Endothelial cell of umbilical vein (primary cell): ENCODE measurements around the gene EFS. TPM values are rescaled to one million over a fixed set of nuclear protein-coding genes. Genes with fewer than 3 reads are reported as not detected.

Source experiments
- BruUV-seq: library from RNA; stranded (reverse); fragments of 400-500 nt; replicated peaks from 2 replicates; lab custom pipeline; 2021; lab: Mats Ljungman, UMichigan
- CTCF ChIA-PET: fragments of 300-600, 350-600 bp; sonication (Branson Sonifier 250); formaldehyde crosslinking; loops from one replicate; lab custom pipeline; 2021; ENCODE audit warnings: antibody characterized with exemption, inconsistent platforms; lab: Charles Lee
- POLR2A ChIA-PET: fragments of 300-600, 350-600 bp; sonication (Branson Sonifier 250); formaldehyde crosslinking; loops from one replicate; lab custom pipeline; 2021; ENCODE audit warnings: antibody characterized with exemption, inconsistent platforms; lab: Charles Lee
- DNase-seq: peaks from one replicate; pipeline ENCODE4 v3.0.0-alpha.2; 2011; ENCODE audit warnings: low read depth, low spot score
- FAIRE-seq: peaks from 2 replicates; lab custom pipeline; 2011; peaks lifted over from hg19 to GRCh38; lab: Jason Lieb, UNC
- H2AFZ ChIP-seq: 2 replicates; pipeline ENCODE4 v1.6.0; 2012; ENCODE audit warnings: low read depth, low read length, control low read depth, inconsistent platforms
- H3K27ac ChIP-seq: 2 replicates; pipeline ENCODE4 v1.5.1; 2011; ENCODE audit warnings: low read depth, mild to moderate bottlenecking, control low read depth, low read length, moderate library complexity; ENCODE audit not compliant: insufficient read depth
- H3K27me3 ChIP-seq, 2 experiments: 2 replicates each; pipeline versions ENCODE4 v1.6.0 to v1.6.1; 2011; ENCODE audit warnings: low read length in 2 of 2, mixed read lengths in 1 of 2; ENCODE audit not compliant: control insufficient read depth in 2 of 2, insufficient read depth in 2 of 2
- H3K36me3 ChIP-seq, 2 experiments: 2 replicates in 1 of 2; 3 replicates in 1 of 2; pipeline ENCODE4 v1.5.1; 2011; ENCODE audit warnings: low read length in 2 of 2, mild to moderate bottlenecking in 1 of 2, moderate library complexity in 1 of 2; ENCODE audit not compliant: control insufficient read depth in 2 of 2, insufficient read depth in 2 of 2; ENCODE audit errors: extremely low read depth in 1 of 2
- H3K4me1 ChIP-seq: 3 replicates; pipeline ENCODE4 v1.5.1; 2011; ENCODE audit warnings: mild to moderate bottlenecking, low read length; ENCODE audit not compliant: control insufficient read depth, insufficient read depth; ENCODE audit errors: extremely low read depth
- H3K4me2 ChIP-seq: 2 replicates; pipeline ENCODE4 v1.6.1; 2011; ENCODE audit warnings: low read length, control low read depth, mixed read lengths; ENCODE audit not compliant: insufficient read depth
- H3K4me3 ChIP-seq, 3 experiments: fragments of 200-600 bp in 1 of 3; sonication (generic), shearing (Covaris generic) in 1 of 3; replicated peaks in 1 of 3; 2 replicates each; pipeline ENCODE4 v1.5.1; 2011 to 2016; ENCODE audit warnings: control low read depth in 3 of 3, low read length in 3 of 3, mild to moderate bottlenecking in 2 of 3, inconsistent platforms in 1 of 3, low read depth in 1 of 3, moderate library complexity in 1 of 3; ENCODE audit not compliant: insufficient read depth in 1 of 3
- H3K79me2 ChIP-seq: 2 replicates; pipeline ENCODE4 v1.6.0; 2012; ENCODE audit warnings: low read length, inconsistent platforms; ENCODE audit not compliant: control insufficient read depth, insufficient read depth
- H3K9ac ChIP-seq: replicated peaks from 2 replicates; pipeline ENCODE3; 2011; ENCODE audit warnings: low read length, control low read depth; ENCODE audit not compliant: insufficient read depth; ENCODE audit errors: extremely low read depth
- H3K9me1 ChIP-seq: replicated peaks from 3 replicates; pipeline ENCODE4 v1.6.0; 2011; ENCODE audit warnings: mild to moderate bottlenecking, low read length; ENCODE audit not compliant: control insufficient read depth, insufficient read depth; ENCODE audit errors: extremely low read depth
- H3K9me3 ChIP-seq: replicated peaks from 2 replicates; pipeline ENCODE4 v1.5.1; 2012; ENCODE audit warnings: low read length, inconsistent platforms; ENCODE audit not compliant: control insufficient read depth, insufficient read depth
- H4K20me1 ChIP-seq: replicated peaks from 2 replicates; pipeline ENCODE3; 2011; ENCODE audit warnings: mild to moderate bottlenecking, low read length; ENCODE audit not compliant: control insufficient read depth, insufficient read depth; ENCODE audit errors: extremely low read depth
- CTCF ChIP-seq, 2 donors: IDR thresholded peaks; 1 replicate in 1 of 2; 2 replicates in 1 of 2; pipeline ENCODE4 v1.5.1; 2011; ENCODE audit warnings: low read length in 2 of 2, mild to moderate bottlenecking in 2 of 2, moderate library complexity in 2 of 2, control low read depth in 1 of 2, inconsistent platforms in 1 of 2, low read depth in 1 of 2; ENCODE audit not compliant: insufficient read depth in 1 of 2; ENCODE audit errors: extremely low read depth in 1 of 2
- FOS ChIP-seq: IDR thresholded peaks from 2 replicates; pipeline ENCODE4 v1.6.1; 2011; ENCODE audit warnings: mild to moderate bottlenecking, low read length, moderate library complexity, borderline replicate concordance; ENCODE audit not compliant: insufficient read depth
- GATA2 ChIP-seq: IDR thresholded peaks from 2 replicates; pipeline ENCODE4 v1.7.0; 2011; ENCODE audit warnings: low read depth, mild to moderate bottlenecking, moderate library complexity, mixed read lengths, low read length; ENCODE audit not compliant: insufficient read length, insufficient read depth
- JUN ChIP-seq: IDR thresholded peaks from 2 replicates; pipeline ENCODE4 v1.6.1; 2011; ENCODE audit warnings: borderline replicate concordance, low read depth; ENCODE audit not compliant: insufficient read length, insufficient read depth
- MAX ChIP-seq: IDR thresholded peaks from 2 replicates; pipeline ENCODE4 v1.6.1; 2011; ENCODE audit not compliant: insufficient read depth, insufficient read length
- MYC ChIP-seq: IDR thresholded peaks from one replicate; pipeline ENCODE4 v1.6.1; 2011; ENCODE audit warnings: mild to moderate bottlenecking, low read depth, low read length
- POLR2A ChIP-seq: IDR thresholded peaks from 2 replicates; pipeline ENCODE4 v1.6.1; 2012; ENCODE audit warnings: low read depth, mild to moderate bottlenecking, control low read depth, low read length
- dilution Hi-C: fragments of 300-500 bp; cut with MboI; formaldehyde crosslinking; loops from one replicate; pipeline ENCODE4 v1.15.0; 2019; ENCODE audit warnings: low sequenced_read_pairs; ENCODE audit not compliant: extremely low pct_ligation_motif_present
- intact Hi-C: fragments of 100-400 bp; cut with micrococcal nuclease; formaldehyde crosslinking; loops from one replicate; pipeline ENCODE4 v1.10.0; 2022
- polyA plus RNA-seq, 4 experiments: library from polyadenylated mRNA; depleted of rRNA in 3 of 4; stranded (reverse) in 3 of 4; unstranded in 1 of 4; fragments of >200 nt; gene quantifications; 2 replicates each; pipeline versions ENCODE4 v1.2.1 to v1.2.3, GENCODE V29; 2011 to 2012; ENCODE audit warnings: missing spikeins in 1 of 4
- total RNA-seq: library from RNA; stranded (reverse); gene quantifications from 2 replicates; pipeline ENCODE4 v1.2.3, GENCODE V29; 2021

The EFS gene
- total and polyA plus RNA-seq, 2 donors (not counting 3 experiments of a cell fraction or from before 2014, with no cell fraction given) = 0.03 to 0.13 TPM

- Histone ChIP-seq H3K9ac (no peak overlapping the region), H3K4me2 (no peak overlapping the region), H2AFZ (no peak overlapping the region), H3K79me2 (no peaks in the 10 kb centered on the region), H3K9me1 (no peaks in the 10 kb centered on the region), H3K4me3 (no peak overlapping the region), H3K36me3 (no peaks in the 10 kb centered on the region), H4K20me1 (no peaks in the 10 kb centered on the region), H3K4me1 (no peaks in the 10 kb centered on the region), H3K9me3 (no peaks in the 10 kb centered on the region), H3K27me3 (peaks cover 22% of the 10 kb centered on the region in 2 experiments), H3K27ac (no peak overlapping the region)
- FAIRE-seq (no peak), DNase-seq (no peak)
- dilution Hi-C loops = no loop called here
- ChIA-PET POLR2A (no interaction called here), CTCF (interaction anchor here (0.5 to 1.6 kb wide), 4 partner anchors 14 to 150 kb away, joined by 3 to 4 read pairs (median 4); no protein-coding TSS in a partner anchor)
- no TSS peak for BruUV-seq
- TF ChIP-seq FOS (no peak), GATA2 (no peak), JUN (no peak)
- intact Hi-C loops = no loop called here
Observed at GRCh38 chr14:23360496-23360895, 4.5 kb downstream of the EFS start.

GRCh38 chr14:23359722-23360447, 5.1 kb downstream of the EFS start:
- no peaks in the 10 kb centered on the region for H4K20me1 ChIP-seq
- H3K4me3 ChIP-seq = no peak overlapping the region
- H3K4me2 ChIP-seq = no peak overlapping the region
- no TSS peak for BruUV-seq
- dilution Hi-C loops (no loop called here), intact Hi-C loops (no loop called here)
- DNase-seq = no peak
- no peak overlapping the region for H3K27ac ChIP-seq
- no peaks in the 10 kb centered on the region for H3K79me2 ChIP-seq
- H3K36me3 ChIP-seq = no peaks in the 10 kb centered on the region
- H3K9me3 ChIP-seq = no peaks in the 10 kb centered on the region
- H3K9ac ChIP-seq = no peak overlapping the region
- TF ChIP-seq GATA2 (no peak), POLR2A (no peak), CTCF (IDR thresholded peaks at IDR 0.05; ENCODE audit: extremely low read depth in 1 of 2, insufficient read depth in 1 of 2, low read depth in 1 of 2, low read length in 2 of 2) (no peak), JUN (no peak), MAX (no peak), MYC (no peak)
- ChIA-PET POLR2A (no interaction called here), CTCF (interaction anchor here (0.5 to 1.6 kb wide), 5 partner anchors 14 to 150 kb away, joined by 3 to 4 read pairs (median 4); no protein-coding TSS in a partner anchor)
- H3K4me1 ChIP-seq = no peaks in the 10 kb centered on the region
- no peak for FAIRE-seq
- peaks cover 16 to 19% of the 10 kb centered on the region in 2 experiments for H3K27me3 ChIP-seq
- H3K9me1 ChIP-seq = no peaks in the 10 kb centered on the region
- no peak overlapping the region for H2AFZ ChIP-seq
